Suprapubic skin (tissue), 4 donors: ENCODE data around the gene PLXNA2. TPM values are rescaled to one million over a fixed set of nuclear protein-coding genes. Genes with fewer than 3 reads are reported as not detected.

Experiments
- DNase-seq, 2 donors: peaks; one replicate each; pipeline ENCODE4 v3.0.0-alpha.2; 2019; ENCODE audit warnings: low spot score in 2 of 2
- H3K27ac ChIP-seq: fragments of 200-600 bp; sonication (generic); one replicate; pipeline ENCODE4 v1.5.1; 2019
- H3K27me3 ChIP-seq: fragments of 200-600 bp; sonication (generic); one replicate; pipeline ENCODE4 v1.5.1; 2019
- H3K36me3 ChIP-seq: fragments of 200-600 bp; sonication (generic); one replicate; pipeline ENCODE4 v1.5.1; 2019
- H3K4me1 ChIP-seq: fragments of 200-600 bp; sonication (generic); one replicate; pipeline ENCODE4 v1.5.1; 2019
- H3K4me3 ChIP-seq: fragments of 200-600 bp; sonication (generic); one replicate; pipeline ENCODE4 v1.5.1; 2019; ENCODE audit warnings: mild to moderate bottlenecking
- H3K9me3 ChIP-seq: fragments of 200-600 bp; sonication (generic); one replicate; pipeline ENCODE4 v1.5.1; 2019
- EP300 ChIP-seq: sonication (generic); formaldehyde crosslinking; IDR thresholded peaks from one replicate; pipeline ENCODE4 v1.6.1; 2017; ENCODE audit warnings: antibody characterized with exemption
- POLR2A ChIP-seq, 2 donors: fragments of 450-650 bp; IDR thresholded peaks; one replicate each; pipeline ENCODE4 v1.6.1; 2017; ENCODE audit warnings: antibody characterized with exemption in 2 of 2, mild to moderate bottlenecking in 2 of 2, moderate library complexity in 2 of 2
- POLR2AphosphoS5 ChIP-seq, 3 donors: sonication (generic); formaldehyde crosslinking; IDR thresholded peaks; one replicate each; pipeline ENCODE4 v1.6.1; 2017; ENCODE audit warnings: antibody characterized with exemption in 3 of 3
- WGBS: methylation state at CpG from one replicate; pipeline ENCODE4 v1.1.5; 2018; 5-methylcytosine and 5-hydroxymethylcytosine counted together
- total RNA-seq, 4 donors: library from RNA; depleted of rRNA; stranded (reverse); fragments of >200 nt; gene quantifications; one replicate each; pipeline ENCODE4 v1.1.0, GENCODE V29; 2016
- TF ChIP-seq, protein P1 (sequence below), 2 donors: fragments of 200-600 bp in 1 of 2; fragments of 450-650 bp in 1 of 2; sonication (generic) in 1 of 2; IDR thresholded peaks; one replicate each; pipeline ENCODE4 v1.5.1; 2016 to 2019; ENCODE audit warnings: antibody characterized with exemption in 2 of 2, mild to moderate bottlenecking in 1 of 2, moderate library complexity in 1 of 2

Gene PLXNA2
- total RNA-seq, 4 donors from 2014 or later: 35.3 to 53.9 (median 45.7) TPM

DNA sequence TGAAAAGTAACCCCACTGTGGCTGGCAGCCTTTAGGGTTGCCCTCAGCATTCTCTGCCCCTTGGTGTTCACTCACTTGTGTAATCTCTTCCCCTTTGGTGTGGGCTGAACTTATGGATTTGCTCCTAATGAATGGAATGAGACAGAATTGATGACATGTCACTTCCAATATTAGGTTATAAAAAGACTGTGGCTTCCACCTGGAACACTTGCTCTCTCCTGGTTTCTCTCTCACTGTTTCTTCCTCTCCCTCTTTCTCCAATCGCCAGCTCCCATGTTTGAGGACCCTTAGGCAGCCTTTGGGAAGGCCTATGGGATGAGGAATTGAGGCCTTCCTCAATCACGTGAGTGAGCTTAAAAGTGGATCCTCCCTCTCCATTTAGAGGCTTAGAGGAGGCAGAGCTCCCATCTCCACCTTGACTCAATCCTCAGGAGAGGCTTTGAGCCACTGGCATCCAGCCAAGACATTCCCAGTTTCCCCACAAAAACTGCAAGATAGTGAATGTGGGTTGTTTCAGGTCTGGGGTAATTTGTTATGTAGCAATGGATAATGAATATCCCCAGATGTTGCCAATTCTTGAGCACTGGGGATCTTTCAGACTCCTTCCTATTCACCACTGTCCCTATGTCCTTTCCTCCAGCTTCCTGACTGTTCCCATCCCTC lies 237.8 kb downstream of the PLXNA2 start:
- Histone ChIP-seq H3K27ac (no peak overlapping the region), H3K9me3 (no peaks in the 10 kb centered on the region), H3K27me3 (no peaks in the 10 kb centered on the region), H3K4me1 (no peaks in the 10 kb centered on the region), H3K4me3 (no peak overlapping the region), H3K36me3 (no peaks in the 10 kb centered on the region)
- DNase-seq: peak in 1 of 2 donors; percentile 7
- WGBS: 94% methylated on average over 2 of the region's 2 CpGs
- no peak for TF ChIP-seq POLR2A (IDR thresholded peaks at IDR 0.05)
- TF ChIP-seq, protein P1, sequence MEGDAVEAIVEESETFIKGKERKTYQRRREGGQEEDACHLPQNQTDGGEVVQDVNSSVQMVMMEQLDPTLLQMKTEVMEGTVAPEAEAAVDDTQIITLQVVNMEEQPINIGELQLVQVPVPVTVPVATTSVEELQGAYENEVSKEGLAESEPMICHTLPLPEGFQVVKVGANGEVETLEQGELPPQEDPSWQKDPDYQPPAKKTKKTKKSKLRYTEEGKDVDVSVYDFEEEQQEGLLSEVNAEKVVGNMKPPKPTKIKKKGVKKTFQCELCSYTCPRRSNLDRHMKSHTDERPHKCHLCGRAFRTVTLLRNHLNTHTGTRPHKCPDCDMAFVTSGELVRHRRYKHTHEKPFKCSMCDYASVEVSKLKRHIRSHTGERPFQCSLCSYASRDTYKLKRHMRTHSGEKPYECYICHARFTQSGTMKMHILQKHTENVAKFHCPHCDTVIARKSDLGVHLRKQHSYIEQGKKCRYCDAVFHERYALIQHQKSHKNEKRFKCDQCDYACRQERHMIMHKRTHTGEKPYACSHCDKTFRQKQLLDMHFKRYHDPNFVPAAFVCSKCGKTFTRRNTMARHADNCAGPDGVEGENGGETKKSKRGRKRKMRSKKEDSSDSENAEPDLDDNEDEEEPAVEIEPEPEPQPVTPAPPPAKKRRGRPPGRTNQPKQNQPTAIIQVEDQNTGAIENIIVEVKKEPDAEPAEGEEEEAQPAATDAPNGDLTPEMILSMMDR (IDR thresholded peaks at IDR 0.05): no peak
- no peak for TF ChIP-seq EP300
- no peak for TF ChIP-seq POLR2AphosphoS5 (IDR thresholded peaks at IDR 0.05)

DNA sequence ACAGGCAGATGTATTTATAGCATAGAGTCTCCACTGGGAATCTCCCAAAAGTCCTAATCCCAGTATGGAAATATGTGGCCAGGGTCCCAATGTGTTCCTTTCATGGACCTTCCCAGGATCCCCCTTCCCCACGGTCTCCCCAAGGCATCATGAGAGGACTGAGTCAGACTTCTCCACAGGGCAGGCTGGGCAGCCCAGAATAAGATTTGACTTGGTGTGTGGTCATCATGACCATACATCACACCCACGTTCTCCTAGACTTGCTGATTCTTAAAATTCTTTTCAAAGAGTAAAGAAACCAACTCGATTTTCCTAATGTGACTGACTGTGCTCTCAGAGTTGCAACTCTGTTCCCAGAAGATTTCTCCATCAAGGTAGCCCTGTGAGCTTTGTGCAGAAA lies 239.3 kb downstream of the PLXNA2 start:
- Histone ChIP-seq H3K4me1 (no peaks in the 10 kb centered on the region), H3K9me3 (no peaks in the 10 kb centered on the region), H3K4me3 (no peak overlapping the region), H3K27me3 (no peaks in the 10 kb centered on the region), H3K36me3 (no peaks in the 10 kb centered on the region), H3K27ac (no peak overlapping the region)
- WGBS: 76% methylated on average over 3 of the region's 3 CpGs
- TF ChIP-seq EP300: no peak
- no peak for TF ChIP-seq POLR2AphosphoS5 (IDR thresholded peaks at IDR 0.05)
- TF ChIP-seq, protein P1 (IDR thresholded peaks at IDR 0.05): no peak
- no peak for TF ChIP-seq POLR2A (IDR thresholded peaks at IDR 0.05)
- DNase-seq: peak in 1 of 2 donors; percentile 32

DNA sequence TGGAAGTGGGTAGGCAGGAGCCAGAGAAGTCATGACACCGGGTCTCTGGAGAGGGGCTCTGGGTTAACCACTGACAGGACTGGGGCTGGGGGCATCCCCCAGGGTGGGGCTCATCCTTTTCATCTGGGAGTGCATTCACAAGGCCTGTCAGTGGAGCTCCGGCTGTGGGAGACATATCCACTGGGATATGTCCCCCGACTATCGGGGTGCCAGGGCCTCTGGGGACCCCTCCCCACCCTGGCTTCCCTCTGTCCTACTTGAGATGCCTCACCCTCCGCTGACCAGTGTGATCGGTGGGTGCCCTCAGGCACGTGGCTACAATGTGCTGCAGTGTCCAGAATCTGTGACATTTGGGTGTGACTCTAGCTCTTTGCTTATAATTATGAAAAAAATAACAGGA lies 240.9 kb downstream of the PLXNA2 start:
- no peak overlapping the region for H3K27ac ChIP-seq
- H3K36me3 ChIP-seq: no peaks in the 10 kb centered on the region
- H3K4me3 ChIP-seq: no peak overlapping the region
- WGBS: 81% methylated on average over 5 of the region's 7 CpGs
- no peaks in the 10 kb centered on the region for H3K27me3 ChIP-seq
- DNase-seq: peak in 1 of 2 donors; percentile 71
- no peak for TF ChIP-seq EP300
- TF ChIP-seq, protein P1 (IDR thresholded peaks at IDR 0.05): no peak
- no peak for TF ChIP-seq POLR2A (IDR thresholded peaks at IDR 0.05)
- TF ChIP-seq POLR2AphosphoS5 (IDR thresholded peaks at IDR 0.05): no peak
- no peaks in the 10 kb centered on the region for H3K4me1 ChIP-seq
- H3K9me3 ChIP-seq: no peaks in the 10 kb centered on the region

DNA sequence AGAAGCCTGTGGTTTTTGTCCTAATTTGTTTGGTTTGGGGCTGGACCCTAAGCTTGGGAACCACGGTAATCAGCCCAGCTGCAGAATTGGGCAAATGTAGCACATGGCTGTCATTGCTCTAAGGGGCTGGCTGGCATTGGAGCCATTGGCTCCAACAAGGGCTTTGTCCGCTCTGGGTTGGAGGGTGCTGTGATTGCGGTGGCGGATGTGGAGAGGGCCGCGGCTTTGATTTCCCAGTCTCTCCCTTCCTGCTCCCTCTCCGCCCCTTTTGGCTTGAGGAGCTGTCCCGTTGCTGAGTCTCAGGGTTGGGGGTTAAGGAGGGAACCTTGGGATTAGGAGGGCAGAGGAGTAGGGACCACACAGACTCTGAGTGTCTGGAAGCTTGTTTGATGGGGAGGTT lies 241.5 kb downstream of the PLXNA2 start:
- WGBS: 87% methylated on average over 8 of the region's 8 CpGs
- Histone ChIP-seq H3K4me1 (peaks cover 1% of the 10 kb centered on the region), H3K27ac (no peak overlapping the region), H3K4me3 (no peak overlapping the region), H3K27me3 (no peaks in the 10 kb centered on the region), H3K36me3 (no peaks in the 10 kb centered on the region), H3K9me3 (no peaks in the 10 kb centered on the region)
- DNase-seq: peak in 1 of 2 donors; percentile 43
- TF ChIP-seq POLR2AphosphoS5 (IDR thresholded peaks at IDR 0.05) (no peak), EP300 (no peak), POLR2A (IDR thresholded peaks at IDR 0.05) (no peak)
- TF ChIP-seq, protein P1 (IDR thresholded peaks at IDR 0.05): no peak

DNA sequence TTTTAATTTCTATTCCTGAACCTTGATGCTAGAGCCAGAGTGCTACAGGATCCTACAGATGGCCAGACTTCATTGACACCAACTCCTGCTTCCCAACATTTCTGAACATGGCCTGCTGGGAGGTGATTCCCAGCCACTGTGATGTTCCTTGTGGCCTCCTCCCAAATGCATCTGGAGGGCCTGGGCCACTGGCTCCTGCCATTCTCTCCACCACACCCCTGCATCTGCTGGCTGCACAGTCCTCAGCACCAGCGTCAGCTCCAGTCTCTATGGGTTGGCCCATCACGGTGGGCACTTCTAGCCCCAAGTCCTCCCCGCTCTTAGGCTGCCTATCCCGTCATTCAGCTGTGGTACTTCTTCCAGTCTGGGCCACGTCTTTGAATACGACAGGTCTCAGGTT lies 242.1 kb downstream of the PLXNA2 start:
- Histone ChIP-seq H3K4me3 (no peak overlapping the region), H3K9me3 (no peaks in the 10 kb centered on the region), H3K27me3 (no peaks in the 10 kb centered on the region), H3K36me3 (no peaks in the 10 kb centered on the region), H3K27ac (no peak overlapping the region), H3K4me1 (peaks cover 3% of the 10 kb centered on the region)
- TF ChIP-seq, protein P1 (IDR thresholded peaks at IDR 0.05): no peak
- TF ChIP-seq EP300 (no peak), POLR2A (IDR thresholded peaks at IDR 0.05) (no peak), POLR2AphosphoS5 (IDR thresholded peaks at IDR 0.05) (no peak)
- DNase-seq: peak in 1 of 2 donors; percentile 62
- 95% methylated on average over 6 of the region's 6 CpGs for WGBS
